ENCODE measurements around the gene LRP10.

- TF ChIP-seq EZH2 (IDR thresholded peaks at IDR 0.05; ENCODE audit: insufficient read depth, poor library complexity, severe bottlenecking) (no peak), EZH2phosphoT487 (IDR thresholded peaks at IDR 0.05; ENCODE audit: insufficient read depth, low read depth) (no peak)
Observed at GRCh38 chr14:22925513-22925912, 54.0 kb downstream of the LRP10 start.
